Neural progenitor cell (in vitro differentiated cells): ENCODE measurements around the gene C6orf58. TPM values are rescaled to one million over a fixed set of nuclear protein-coding genes. Genes with fewer than 3 reads are reported as not detected.

Experiments
- DNase-seq: peaks from one replicate; pipeline ENCODE4 v3.0.0-alpha.2; 2016; ENCODE audit warnings: low spot score
- H2AFZ ChIP-seq: fragments of 200-600 bp; sonication (generic); replicated peaks from 2 replicates; pipeline ENCODE4 v1.6.1; 2016; ENCODE audit warnings: antibody characterized with exemption
- H3F3A ChIP-seq: fragments of 200-600 bp; sonication (generic); 2 replicates; pipeline ENCODE4 v1.6.1; 2016; ENCODE audit warnings: antibody characterized with exemption, low read depth
- H3K27ac ChIP-seq: fragments of 200-600 bp; sonication (generic); 2 replicates; pipeline ENCODE4 v1.5.1; 2016; ENCODE audit warnings: mild to moderate bottlenecking
- H3K27me3 ChIP-seq: fragments of 200-600 bp; sonication (generic); 2 replicates; pipeline ENCODE4 v1.6.1; 2016; ENCODE audit warnings: mild to moderate bottlenecking, moderate library complexity
- H3K36me3 ChIP-seq: fragments of 200-600 bp; sonication (generic); 2 replicates; pipeline ENCODE4 v1.5.1; 2016
- H3K4me1 ChIP-seq: fragments of 200-600 bp; sonication (generic); 2 replicates; pipeline ENCODE4 v1.6.1; 2016; ENCODE audit warnings: mixed run types
- H3K4me2 ChIP-seq: fragments of 200-600 bp; sonication (generic); 2 replicates; pipeline ENCODE4 v1.6.1; 2016
- H3K4me3 ChIP-seq: fragments of 200-600 bp; sonication (generic); 2 replicates; pipeline ENCODE4 v1.5.1; 2016
- H3K79me2 ChIP-seq: fragments of 200-600 bp; sonication (generic); 2 replicates; pipeline ENCODE4 v1.6.1; 2016; ENCODE audit warnings: low read depth
- H3K9ac ChIP-seq: fragments of 200-600 bp; sonication (generic); 2 replicates; pipeline ENCODE4 v1.6.1; 2016
- H3K9me3 ChIP-seq: fragments of 200-600 bp; sonication (generic); 2 replicates; pipeline ENCODE4 v1.5.1; 2016; ENCODE audit warnings: low read depth
- H4K20me1 ChIP-seq: fragments of 200-600 bp; sonication (generic); 2 replicates; pipeline ENCODE4 v1.6.1; 2016; ENCODE audit warnings: low read depth
- H3K27ac Mint-ChIP-seq: 3 replicates; pipeline ENCODE4 v1.8.0; 2021; ENCODE audit warnings: mixed read lengths
- H3K27me3 Mint-ChIP-seq: 2 replicates; pipeline ENCODE4 v1.8.0; 2022; ENCODE audit warnings: low read depth, mild to moderate bottlenecking, inconsistent platforms, moderate library complexity, mixed read lengths; ENCODE audit not compliant: insufficient read depth
- H3K36me3 Mint-ChIP-seq: 3 replicates; pipeline ENCODE4 v1.8.0; 2021; ENCODE audit warnings: mixed read lengths
- H3K4me1 Mint-ChIP-seq: 3 replicates; pipeline ENCODE4 v1.8.0; 2021; ENCODE audit warnings: mixed read lengths
- H3K4me3 Mint-ChIP-seq: 3 replicates; pipeline ENCODE4 v1.8.0; 2021; ENCODE audit warnings: mild to moderate bottlenecking, moderate library complexity, mixed read lengths
- H3K9me3 Mint-ChIP-seq: 3 replicates; pipeline ENCODE4 v1.8.0; 2020; ENCODE audit warnings: mixed read lengths
- CTCF ChIP-seq: fragments of 200-600 bp; sonication (generic); IDR thresholded peaks from 2 replicates; pipeline ENCODE4 v1.5.1; 2017; ENCODE audit warnings: antibody characterized with exemption, mild to moderate bottlenecking
- EZH2 ChIP-seq: fragments of 200-600 bp; sonication (generic); IDR thresholded peaks from 2 replicates; pipeline ENCODE4 v1.6.1; 2017; ENCODE audit warnings: antibody characterized with exemption, mild to moderate bottlenecking, moderate library complexity
- EZH2phosphoT487 ChIP-seq: fragments of 200-600 bp; sonication (generic); IDR thresholded peaks from 2 replicates; pipeline ENCODE4 v1.6.1; 2017; ENCODE audit warnings: antibody characterized with exemption
- total RNA-seq: library from RNA; depleted of rRNA; stranded (reverse); fragments of >200 nt; gene quantifications from 2 replicates; pipeline ENCODE4 v1.2.3, GENCODE V29; 2015; ENCODE audit warnings: low replicate concordance

Gene C6orf58
- total RNA-seq, 1 donor from 2014 or later: not detected

- H3K27ac ChIP-seq: no peak overlapping the region
- no peaks in the 10 kb centered on the region for H3K36me3 Mint-ChIP-seq
- H4K20me1 ChIP-seq: no peaks in the 10 kb centered on the region
- no peak overlapping the region for H3K9ac ChIP-seq
- H3K4me1 Mint-ChIP-seq: no peaks in the 10 kb centered on the region
- no peak overlapping the region for H2AFZ ChIP-seq
- H3K27me3 ChIP-seq: no peaks in the 10 kb centered on the region
- no peaks in the 10 kb centered on the region for H3K79me2 ChIP-seq
- H3K4me3 Mint-ChIP-seq: no peak overlapping the region
- DNase-seq: no peak
- H3K36me3 ChIP-seq: no peaks in the 10 kb centered on the region
- TF ChIP-seq EZH2 (no peak), EZH2phosphoT487 (no peak), CTCF (no peak)
- H3K9me3 Mint-ChIP-seq: no peaks in the 10 kb centered on the region
- no peaks in the 10 kb centered on the region for H3F3A ChIP-seq
- H3K4me2 ChIP-seq: no peak overlapping the region
- H3K27ac Mint-ChIP-seq: no peak overlapping the region
- no peak overlapping the region for H3K4me3 ChIP-seq
- H3K27me3 Mint-ChIP-seq: peaks cover 2% of the 10 kb centered on the region
- H3K9me3 ChIP-seq: no peaks in the 10 kb centered on the region
- H3K4me1 ChIP-seq: no peaks in the 10 kb centered on the region
Observed at GRCh38 chr6:127547904-127548649, 28.9 kb upstream of the C6orf58 start.

- Mint-ChIP-seq H3K36me3 (no peaks in the 10 kb centered on the region), H3K9me3 (no peaks in the 10 kb centered on the region), H3K27ac (no peak overlapping the region), H3K27me3 (no peaks in the 10 kb centered on the region), H3K4me3 (no peak overlapping the region), H3K4me1 (no peaks in the 10 kb centered on the region)
- Histone ChIP-seq H3K27ac (no peak overlapping the region), H3K4me1 (no peaks in the 10 kb centered on the region), H3K36me3 (no peaks in the 10 kb centered on the region), H3K4me2 (no peak overlapping the region), H3K4me3 (no peak overlapping the region), H3K9ac (no peak overlapping the region), H3F3A (no peaks in the 10 kb centered on the region), H4K20me1 (no peaks in the 10 kb centered on the region), H2AFZ (no peak overlapping the region), H3K27me3 (no peaks in the 10 kb centered on the region), H3K9me3 (no peaks in the 10 kb centered on the region), H3K79me2 (no peaks in the 10 kb centered on the region)
- no peak for DNase-seq
- TF ChIP-seq CTCF (no peak), EZH2phosphoT487 (no peak), EZH2 (no peak)
Observed at GRCh38 chr6:127550403-127550802, 26.6 kb upstream of the C6orf58 start.

GRCh38 chr6:127554435-127555006, 22.5 kb upstream of the C6orf58 start:
- H3K36me3 Mint-ChIP-seq: no peaks in the 10 kb centered on the region
- no peak overlapping the region for H3K4me3 ChIP-seq
- no peak overlapping the region for H3K27ac Mint-ChIP-seq
- H3K4me3 Mint-ChIP-seq: no peak overlapping the region
- no peaks in the 10 kb centered on the region for H3F3A ChIP-seq
- no peaks in the 10 kb centered on the region for H3K4me1 ChIP-seq
- H3K27me3 Mint-ChIP-seq: no peaks in the 10 kb centered on the region
- no peak overlapping the region for H2AFZ ChIP-seq
- H3K79me2 ChIP-seq: no peaks in the 10 kb centered on the region
- H3K36me3 ChIP-seq: no peaks in the 10 kb centered on the region
- no peak overlapping the region for H3K27ac ChIP-seq
- no peak overlapping the region for H3K4me2 ChIP-seq
- no peaks in the 10 kb centered on the region for H3K9me3 Mint-ChIP-seq
- no peaks in the 10 kb centered on the region for H3K4me1 Mint-ChIP-seq
- no peaks in the 10 kb centered on the region for H3K9me3 ChIP-seq
- DNase-seq: peak; percentile 62
- no peaks in the 10 kb centered on the region for H3K27me3 ChIP-seq
- no peak overlapping the region for H3K9ac ChIP-seq
- H4K20me1 ChIP-seq: no peaks in the 10 kb centered on the region
- TF ChIP-seq CTCF (peak; percentile 67), EZH2 (no peak), EZH2phosphoT487 (no peak)
